Fibroblast of upper back skin (primary cell): ENCODE data around the gene C10orf90.

ENCODE experiments used
- DNase-seq: peaks from one replicate; pipeline ENCODE4 v3.0.0-alpha.2; 2013

Gene C10orf90

DNA sequence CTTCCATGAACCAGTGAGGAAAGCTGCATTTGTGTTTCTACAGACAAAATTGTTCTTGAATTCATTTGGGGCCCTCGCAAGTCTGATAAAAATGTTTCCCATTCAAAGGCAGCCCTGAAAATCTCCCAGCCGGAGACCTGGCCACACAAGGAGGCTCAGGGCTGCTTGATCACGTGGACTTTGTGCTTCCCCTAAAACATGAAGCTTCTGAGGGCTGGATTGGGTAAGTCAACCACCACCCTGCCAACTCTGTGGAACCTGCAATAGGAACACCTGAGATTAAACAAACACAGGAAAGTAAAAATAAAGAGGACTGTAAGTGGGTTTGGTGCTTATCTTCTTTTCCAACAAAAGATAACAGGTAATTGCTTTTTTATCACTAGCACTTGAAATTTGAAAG lies 133.8 kb downstream of the C10orf90 start:
- no peak for DNase-seq

DNA sequence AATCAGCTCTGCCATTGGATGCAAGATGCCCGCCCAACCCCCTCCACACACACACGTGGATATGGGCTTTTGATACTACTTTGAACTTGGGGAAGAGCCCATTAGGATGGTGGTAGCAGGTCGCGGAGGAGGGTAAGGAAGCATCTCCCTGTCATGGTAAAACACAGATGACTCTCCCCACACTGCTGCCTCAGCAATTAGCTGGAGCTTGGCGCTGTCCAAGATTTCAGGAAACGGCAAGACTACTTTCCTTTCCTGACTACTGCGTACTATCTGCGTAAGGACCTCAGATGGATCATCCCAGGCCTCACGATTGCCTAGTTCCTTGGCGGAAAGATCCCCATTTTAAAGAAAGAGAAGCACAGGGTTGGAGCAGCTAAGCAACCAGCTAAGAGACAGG lies 134.3 kb downstream of the C10orf90 start:
- peak; percentile 22 for DNase-seq

DNA sequence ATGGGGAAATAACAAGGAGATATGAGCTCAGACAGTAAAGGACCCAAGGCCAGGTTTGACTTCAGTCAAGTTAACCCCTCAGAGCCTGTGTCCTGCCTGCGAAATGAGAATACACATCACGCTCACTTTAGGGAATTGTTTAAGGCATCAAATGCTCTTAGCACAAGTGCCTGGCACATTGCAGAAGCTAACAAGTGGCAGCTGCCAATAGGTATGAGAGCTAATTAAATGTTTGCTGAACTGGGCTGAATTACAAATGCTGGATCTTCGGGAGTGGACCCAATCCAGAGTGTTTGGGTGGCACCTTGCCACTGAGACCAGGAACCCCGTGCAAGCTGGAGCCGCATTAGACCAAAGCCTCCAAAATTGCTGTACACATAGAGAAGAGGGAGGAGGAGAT lies 136.8 kb downstream of the C10orf90 start:
- DNase-seq, result no peak

DNA sequence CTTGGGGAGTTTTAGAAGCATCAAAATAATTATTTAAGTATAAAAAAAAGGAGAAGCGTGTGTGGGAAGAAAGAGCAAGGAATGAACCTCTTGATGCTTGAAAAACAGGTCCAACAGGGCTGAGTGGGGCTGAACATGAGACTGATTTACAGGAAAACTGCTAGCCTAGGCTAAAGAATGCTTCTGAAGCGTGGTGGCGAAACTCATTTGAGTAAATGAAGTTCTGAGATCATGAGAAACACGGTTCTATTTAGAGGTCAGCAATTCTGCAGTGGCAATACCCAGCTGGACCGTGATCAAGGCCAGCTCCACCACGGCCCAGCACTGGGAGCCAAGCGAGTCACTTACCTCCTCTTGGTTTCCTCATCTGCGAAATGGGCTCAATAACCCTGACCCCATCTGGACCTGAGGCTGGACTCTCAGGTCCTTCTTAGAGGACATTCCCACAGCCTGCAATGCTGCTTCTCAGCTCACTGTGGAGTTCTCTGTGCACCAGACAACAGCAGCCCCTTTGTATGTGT lies 142.1 kb downstream of the C10orf90 start:
- DNase-seq, result no peak

DNA sequence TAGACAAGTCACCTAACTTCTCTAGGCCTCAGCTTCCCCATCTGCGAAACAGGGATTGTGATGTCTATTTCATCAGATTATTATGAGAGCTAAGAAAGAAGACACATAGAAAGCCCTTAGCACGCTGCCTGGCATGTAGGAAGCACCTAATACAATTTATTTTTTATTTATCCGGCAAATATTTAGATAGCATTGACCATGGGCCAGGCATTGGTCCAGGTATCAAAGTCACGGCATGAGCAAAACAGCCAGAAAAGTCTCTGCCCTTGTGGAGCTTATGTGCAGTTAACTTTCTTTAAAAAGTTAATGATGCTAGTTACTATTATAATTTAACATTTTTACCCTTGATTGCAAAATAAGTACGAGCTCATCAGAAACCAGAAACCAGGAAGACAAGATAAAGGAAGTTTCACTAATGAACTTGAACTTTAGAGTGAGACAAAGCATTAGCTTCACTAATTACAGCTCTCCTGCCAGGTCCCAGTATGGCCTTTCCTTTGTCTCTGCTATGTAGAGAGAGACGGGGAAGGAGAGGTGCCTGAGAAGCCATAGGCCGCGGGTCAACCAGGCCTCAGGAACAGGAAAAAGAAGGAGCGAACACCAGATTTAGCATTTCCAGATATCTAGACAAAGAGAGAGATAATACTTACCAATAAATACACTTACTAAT lies 142.7 kb downstream of the C10orf90 start:
- DNase-seq, result no peak

DNA sequence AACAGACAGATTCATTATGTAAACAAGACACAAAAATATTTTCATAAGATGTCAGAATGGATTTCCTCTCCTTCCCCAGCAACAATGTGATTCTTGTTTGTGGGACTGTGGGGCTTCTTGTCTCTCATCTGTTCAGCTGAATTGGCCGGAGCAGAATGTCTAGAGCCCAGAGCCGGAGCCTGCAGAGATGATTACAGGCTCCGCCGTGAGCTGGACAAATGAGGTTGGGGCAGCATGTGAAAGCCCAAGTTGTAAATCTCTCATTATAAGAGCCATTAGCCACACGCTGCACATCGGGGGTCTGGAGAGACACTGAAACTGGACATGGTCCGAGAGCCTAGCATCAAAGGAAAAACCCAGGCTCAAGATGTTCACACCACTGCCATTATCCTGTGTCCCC lies 145.2 kb downstream of the C10orf90 start:
- no peak for DNase-seq

DNA sequence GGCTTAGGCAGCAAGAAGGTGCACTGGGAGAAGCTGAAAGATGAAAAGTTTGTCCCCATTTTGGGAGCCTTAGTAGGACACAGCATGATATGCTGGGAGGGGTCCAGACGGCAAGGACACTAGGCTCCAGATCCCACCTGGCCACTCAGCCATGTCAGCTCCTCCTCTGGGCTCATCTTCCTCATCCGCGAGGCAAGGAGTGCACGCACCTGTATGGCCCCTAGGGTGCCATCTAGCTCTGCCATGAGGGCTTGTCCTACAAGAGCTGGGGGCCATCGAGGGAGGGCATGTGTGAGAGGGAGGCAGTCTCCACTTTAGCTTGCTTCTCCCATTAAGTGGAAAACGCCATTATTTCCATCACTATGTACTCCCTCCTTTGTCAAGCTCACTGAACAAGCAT lies 146.0 kb downstream of the C10orf90 start:
- DNase-seq, result no peak

DNA sequence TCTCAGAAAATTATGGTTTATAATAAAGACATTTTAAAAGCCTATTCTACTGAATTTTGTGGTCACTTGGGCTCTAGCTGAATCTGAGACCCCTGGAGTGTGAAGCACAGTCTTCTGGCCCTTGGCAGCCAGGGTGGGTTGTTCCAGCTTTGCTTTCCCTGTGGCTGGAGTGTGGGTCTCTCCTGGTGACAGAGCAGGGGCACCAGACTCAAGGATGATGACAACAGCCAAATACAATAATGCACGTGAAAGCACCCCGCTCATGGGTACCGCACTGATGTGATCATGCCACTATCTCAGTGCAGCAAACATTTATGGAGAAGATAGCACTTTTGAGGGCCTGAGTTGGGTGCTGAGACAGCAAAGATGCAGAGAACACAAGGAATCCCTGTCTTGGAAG lies 147.4 kb downstream of the C10orf90 start:
- DNase-seq, result no peak

DNA sequence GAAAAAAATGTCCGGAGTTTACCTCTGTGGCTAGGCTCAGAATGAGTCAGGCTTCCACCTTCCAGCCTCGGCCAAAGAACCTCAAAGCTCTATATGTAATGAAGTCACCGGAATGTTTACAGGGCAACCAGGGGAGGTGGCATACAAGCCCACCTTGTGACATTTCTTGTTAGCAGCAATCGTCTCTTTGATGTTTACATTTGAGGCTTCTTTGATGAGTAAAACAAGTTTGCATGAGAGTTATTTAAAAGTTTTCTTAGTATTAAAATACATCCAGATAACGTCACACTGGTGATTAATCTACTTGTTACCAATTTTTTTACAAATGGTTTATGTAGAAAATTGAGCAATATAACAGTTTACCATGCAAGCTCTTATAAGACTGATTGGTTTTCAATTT lies 149.1 kb downstream of the C10orf90 start:
- DNase-seq, result peak; percentile 8

DNA sequence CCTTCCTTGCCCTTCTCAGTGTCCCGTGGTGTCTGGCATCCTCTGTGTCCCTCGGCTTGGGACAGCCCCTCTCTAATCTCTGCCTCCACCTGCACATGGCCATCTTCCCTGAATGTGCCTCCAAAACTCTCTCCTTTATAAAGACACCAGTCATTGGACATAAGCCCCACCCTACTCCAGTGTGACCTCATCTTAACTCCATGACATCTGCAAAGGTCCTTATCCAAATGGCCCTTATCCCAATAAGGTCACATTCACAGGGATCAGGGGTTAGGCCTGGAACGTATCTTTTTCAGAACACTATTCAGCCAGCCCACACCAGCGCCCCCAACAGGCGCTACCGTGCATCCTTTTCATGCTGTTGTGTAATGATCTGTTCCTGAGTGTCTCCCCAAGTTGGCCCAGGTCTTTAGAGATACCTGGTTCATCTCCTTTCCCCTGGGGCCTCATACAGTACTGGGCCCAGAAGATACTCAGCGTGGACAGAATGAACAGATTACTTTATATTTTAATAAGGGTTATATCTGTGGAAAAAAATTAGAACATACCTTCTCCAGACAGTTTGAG lies 149.7 kb downstream of the C10orf90 start:
- no peak for DNase-seq

DNA sequence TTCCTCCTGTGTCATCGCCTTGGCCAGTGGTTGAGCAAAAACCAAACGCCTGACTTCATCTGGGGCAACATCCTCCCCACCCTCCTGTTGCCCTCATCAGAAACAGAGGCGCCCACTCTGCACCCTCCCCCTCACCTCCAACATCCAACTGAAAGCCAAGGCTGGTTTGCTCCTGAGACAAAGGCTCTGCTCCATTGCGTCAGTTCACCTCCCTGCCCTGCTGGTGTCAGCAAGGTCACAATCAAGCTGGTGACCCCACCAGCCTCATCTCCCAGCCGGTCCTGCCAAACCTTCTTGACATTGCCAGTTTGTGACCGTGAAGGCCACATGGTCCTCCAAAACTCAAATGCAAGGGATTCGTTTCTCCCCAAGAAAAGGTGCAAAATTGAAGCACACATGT lies 150.5 kb downstream of the C10orf90 start:
- DNase-seq, result no peak

DNA sequence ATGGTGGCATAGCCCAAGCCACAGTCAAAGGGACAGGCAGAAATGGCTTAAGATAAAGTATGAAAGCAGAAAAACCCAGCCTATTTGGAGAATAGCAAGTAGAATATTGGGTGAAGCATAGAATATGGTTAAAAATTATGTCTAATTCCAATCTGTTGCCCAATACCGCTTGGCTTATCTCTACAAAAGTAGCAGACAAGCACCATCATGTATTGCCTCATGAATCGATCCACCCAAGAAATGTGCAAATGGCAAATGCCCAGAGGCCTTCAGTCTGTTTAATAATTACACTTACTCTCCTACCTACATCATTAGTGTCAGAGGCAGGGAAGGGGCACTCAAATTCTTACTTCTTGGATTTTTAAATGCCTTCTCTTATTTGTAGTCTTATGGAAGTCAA lies 151.3 kb downstream of the C10orf90 start:
- DNase-seq, result no peak

DNA sequence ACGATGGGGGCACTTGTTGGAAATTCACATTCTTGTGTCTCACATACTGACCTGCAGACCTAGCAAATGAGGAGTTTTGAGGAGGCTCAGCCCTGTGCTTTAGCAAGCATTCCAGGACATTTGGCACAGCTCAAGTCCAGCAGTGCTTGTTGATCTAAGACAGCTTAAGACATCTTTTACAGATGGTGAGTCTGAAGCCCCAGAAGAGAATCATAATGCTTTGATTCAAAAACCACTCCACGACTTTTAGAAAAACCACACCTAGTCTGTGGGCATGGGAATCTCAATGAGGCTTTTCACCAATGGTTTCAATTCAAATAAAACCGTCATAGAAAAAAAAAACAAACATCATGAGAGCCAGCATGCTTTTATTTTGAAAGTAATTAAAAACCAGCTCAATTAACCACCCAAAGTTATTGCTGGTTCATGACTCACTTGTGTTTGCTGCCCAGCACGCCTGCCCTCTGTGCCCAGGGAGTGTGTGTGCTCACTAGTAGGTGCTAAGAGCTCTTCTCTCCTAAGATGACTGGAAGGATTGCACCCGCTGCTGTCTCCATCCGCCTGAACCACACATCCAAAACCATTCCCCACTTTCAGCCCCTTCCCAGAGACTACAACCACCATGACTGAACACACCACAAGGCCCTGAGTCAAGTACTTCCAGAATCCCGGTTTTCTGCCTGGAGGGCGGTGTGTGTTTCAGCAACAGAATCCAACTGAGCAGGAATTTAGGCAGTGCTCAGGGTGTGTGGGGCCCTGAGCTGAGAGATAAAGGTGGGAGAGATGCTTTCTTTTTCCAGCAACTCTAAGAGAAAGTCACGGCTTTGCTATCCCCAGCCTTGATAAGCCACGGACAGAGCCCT lies 152.0 kb downstream of the C10orf90 start:
- DNase-seq, result no peak

DNA sequence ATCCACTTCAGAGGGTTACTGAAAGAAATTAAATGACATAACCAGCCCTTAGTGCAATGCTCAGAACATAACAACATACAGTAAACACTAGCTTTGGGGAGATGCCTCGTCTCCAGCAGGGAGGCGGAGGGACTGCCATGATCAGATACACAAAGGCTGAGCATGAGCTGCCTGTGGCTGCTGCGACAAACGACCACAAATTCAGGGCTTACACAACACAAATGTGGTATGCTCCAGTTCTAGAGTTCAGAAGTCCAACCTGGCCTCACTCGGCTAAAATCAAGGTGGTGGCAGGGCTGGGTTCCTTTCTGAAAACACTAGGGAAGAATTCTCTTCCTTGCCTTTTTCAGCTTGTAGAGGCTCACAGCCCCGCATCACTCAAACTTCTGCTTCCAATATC lies 154.0 kb downstream of the C10orf90 start:
- DNase-seq, result no peak

DNA sequence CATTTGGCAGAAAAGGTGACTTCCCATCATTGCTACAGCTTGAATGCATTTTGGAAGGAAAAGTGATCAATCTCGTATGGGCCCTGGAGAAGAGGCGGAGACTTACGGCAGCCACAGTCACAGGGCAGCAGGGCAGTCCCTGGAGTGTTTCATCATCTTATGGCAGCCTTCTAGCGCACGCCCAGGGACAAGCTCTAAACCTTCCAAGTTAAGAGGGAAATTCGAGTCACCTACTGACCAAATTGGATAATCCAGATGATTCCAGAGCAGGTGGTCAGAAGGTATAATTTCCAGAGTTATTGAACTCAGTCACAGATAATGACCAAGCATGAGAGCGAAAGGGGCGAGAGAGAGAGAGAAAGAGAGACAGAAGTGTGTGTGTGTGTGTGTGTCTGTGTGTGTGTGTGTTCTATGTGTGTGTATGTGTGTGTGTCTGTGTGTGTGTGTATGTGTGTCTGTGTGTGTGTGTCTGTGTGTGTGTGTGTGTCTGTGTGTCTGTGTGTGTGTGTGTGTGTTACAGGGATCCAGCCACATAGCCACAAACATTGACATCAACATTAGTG lies 158.5 kb downstream of the C10orf90 start:
- no peak for DNase-seq

DNA sequence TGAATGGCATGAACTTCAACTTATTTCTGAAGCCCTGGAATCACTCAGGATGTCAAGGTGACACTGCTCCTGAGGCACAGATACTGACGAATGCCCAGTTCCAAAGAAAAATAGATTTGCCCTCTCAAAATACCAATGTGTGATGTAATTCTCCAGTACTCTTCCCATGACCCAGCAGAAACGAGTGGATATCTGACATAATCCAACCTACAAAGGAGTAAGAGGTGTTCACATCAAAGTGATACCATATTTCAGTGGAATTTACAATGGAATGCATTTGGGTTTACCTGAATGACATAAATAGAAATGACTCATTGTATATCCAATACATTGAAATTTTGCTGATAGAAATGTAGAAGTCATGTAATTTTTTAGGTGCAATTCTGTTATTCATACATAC lies 161.3 kb downstream of the C10orf90 start:
- no peak for DNase-seq

DNA sequence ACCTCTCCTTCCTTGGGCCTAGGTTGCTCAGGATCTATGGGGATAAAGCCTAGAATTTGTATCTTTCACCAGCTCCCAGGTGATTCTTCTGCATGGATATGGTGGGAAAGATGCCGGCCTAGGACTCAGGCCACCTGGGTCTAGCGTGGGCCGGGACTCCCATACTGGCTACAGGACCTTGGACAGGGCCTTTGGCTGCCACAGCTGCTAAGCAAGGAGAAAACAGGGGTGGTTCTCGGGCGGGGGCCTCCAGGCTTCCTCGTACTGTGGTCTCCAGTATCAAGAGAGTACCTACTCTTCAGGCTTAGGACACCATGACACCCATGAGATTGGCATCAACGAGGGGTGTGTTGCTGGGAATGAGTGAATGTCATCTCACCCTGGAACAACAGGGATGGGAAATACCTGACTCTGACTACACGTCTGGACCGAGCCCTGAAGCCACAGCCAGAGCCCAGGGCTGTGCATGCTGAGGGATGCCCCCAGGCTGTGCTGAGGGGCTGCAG lies 161.9 kb downstream of the C10orf90 start:
- DNase-seq, result no peak

DNA sequence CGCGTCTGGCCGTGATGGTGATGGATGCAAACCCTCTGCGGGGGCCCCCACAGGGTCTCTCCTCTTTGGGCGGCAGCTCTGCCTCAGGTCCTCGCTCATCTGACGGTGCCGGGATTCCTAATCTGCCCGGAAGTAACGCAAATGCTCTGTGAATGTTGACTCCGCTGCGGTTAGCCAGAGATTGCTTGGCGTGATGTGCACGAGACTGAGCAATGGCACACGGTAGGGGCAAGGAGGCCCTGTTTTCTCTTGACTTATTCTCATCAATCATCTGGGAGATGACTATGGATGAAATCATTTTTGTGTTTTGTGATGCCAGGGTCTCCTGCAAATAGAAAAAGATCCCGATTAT lies 165.8 kb downstream of the C10orf90 start:
- no peak for DNase-seq

DNA sequence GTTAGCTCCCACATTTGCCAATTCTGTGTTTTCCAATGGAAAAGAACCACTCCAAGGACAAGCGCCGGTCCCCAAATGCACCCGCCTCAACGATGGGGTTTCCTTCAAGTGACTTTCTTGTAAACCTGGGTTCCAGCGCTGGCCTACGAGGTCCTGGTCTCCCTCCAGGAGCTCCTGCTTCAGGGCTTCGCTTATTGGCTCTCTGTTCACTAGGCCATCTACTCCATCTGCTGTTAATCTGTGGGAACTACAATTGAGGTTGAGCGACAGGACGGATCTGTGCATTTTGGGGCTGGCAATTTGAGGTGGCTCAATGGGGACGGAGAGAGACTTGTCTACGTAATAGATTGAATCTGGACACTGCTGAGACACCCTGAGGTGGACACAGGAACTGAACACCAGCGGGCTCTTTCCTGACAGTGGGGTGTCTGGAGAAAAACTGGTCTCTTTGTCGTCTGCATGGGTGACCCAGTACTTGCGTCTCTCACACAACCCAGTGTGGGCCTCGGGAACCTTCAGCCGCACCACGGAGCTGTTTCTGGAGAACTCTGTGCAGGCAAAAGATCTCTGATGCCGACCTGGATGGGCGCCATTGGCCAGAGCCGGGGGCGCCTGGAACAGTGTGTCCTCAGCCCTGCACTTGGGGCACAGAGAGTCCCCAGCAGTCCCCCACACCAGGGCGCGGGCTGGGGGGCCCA lies 166.3 kb downstream of the C10orf90 start:
- DNase-seq, result peak; percentile 79

DNA sequence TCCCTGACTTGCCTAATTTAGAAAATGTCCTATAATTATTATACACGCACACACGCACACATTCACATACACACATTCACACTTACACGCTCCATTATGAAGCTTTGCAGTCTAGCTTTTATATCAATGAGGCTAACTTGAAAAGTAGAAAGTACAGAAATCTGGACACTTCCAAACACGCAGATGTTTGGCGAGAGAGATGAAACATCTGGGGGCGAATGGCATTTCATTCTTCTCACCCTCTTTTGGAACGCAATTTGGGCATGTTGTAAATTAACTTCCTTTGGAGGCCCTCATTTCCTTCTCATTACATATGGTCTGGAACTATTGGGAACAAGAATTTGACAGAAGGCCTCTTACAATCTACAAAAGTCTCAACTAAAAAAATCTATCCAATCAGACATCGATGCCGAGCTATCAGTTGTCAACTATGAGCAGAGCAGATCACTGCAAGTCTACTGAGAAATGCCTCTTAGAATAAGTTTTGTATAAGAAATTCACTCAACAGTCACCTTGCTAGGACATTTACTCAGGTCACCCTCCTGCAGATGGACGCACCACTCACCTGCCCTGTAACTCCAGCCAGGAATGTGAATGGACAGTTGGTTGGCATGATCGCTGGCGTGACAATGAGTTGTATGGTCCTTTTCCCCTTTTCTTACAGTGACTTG lies 167.0 kb downstream of the C10orf90 start:
- no peak for DNase-seq

DNA sequence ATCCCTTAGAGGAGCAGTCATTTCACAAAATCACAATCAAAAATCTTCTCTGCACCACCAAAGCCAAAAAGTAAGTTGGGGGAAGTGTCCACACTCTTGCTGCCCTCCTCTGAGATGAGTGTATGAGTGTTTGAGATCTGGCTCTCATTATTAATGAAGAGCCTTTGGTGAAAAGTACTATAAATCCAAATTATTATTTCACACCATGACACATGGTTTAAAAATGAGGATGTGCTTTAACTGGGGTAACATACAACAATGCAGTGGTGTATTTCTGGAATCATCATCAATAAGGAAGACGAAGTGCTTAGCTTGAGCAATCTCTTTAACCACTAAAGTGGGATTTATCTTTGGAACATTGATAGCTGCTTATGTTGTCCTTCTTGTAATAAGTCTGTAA lies 168.1 kb downstream of the C10orf90 start:
- DNase-seq, result peak; percentile 90

DNA sequence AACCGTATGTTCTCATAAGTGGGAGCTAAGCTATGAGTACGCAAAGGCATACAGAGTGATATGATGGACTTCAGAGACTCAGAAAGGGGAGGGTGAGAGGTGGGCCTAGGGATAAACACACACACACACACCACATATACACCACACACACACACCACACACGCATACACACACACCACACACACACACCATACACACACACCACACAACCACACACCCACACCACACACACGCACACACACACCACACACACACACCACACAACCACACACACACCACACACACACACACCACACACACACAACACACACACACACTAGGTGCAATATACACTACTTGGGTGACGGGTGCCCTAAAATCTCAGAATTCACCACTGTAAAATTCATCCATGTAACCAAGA lies 168.7 kb downstream of the C10orf90 start:
- DNase-seq, result no peak
